Bronchial epithelial cell (primary cell): ENCODE results near the gene LYPD8. TPM values are rescaled to one million over a fixed set of nuclear protein-coding genes. Genes with fewer than 3 reads are reported as not detected.

Source experiments
- DNase-seq: peaks from one replicate; pipeline ENCODE4 v3.0.0-alpha.2; 2010; ENCODE audit warnings: low read depth
- FAIRE-seq: peaks from 2 replicates; lab custom pipeline; 2011; peaks lifted over from hg19 to GRCh38; lab: Jason Lieb, UNC
- H3K27me3 ChIP-seq: 2 replicates; pipeline ENCODE4 v1.5.1; 2011; ENCODE audit warnings: low read length; ENCODE audit not compliant: control insufficient read depth, insufficient read depth
- H3K36me3 ChIP-seq: 2 replicates; pipeline ENCODE4 v1.5.1; 2011; ENCODE audit warnings: low read length; ENCODE audit not compliant: control insufficient read depth, insufficient read depth
- H3K4me3 ChIP-seq: 2 replicates; pipeline ENCODE4 v1.5.1; 2011; ENCODE audit warnings: mild to moderate bottlenecking, low read depth, low read length, control low read depth
- CTCF ChIP-seq: IDR thresholded peaks from 2 replicates; pipeline ENCODE4 v1.5.1; 2011; ENCODE audit warnings: mild to moderate bottlenecking, moderate library complexity, low read length, control low read depth, inconsistent platforms; ENCODE audit not compliant: insufficient read depth, severe bottlenecking
- total RNA-seq: library from RNA; depleted of rRNA; stranded (reverse); fragments of >200 nt; gene quantifications from 2 replicates; pipeline ENCODE4 v1.2.1, GENCODE V29; 2014

Gene LYPD8
- total RNA-seq, 1 donor from 2014 or later = not detected

GRCh38 chr1:248787430-248787829, 31.9 kb upstream of the LYPD8 start:
- H3K27me3 ChIP-seq = no peaks in the 10 kb centered on the region
- FAIRE-seq = no peak
- H3K4me3 ChIP-seq = no peak overlapping the region
- TF ChIP-seq CTCF = no peak
- no peaks in the 10 kb centered on the region for H3K36me3 ChIP-seq
- no peak for DNase-seq

- no peaks in the 10 kb centered on the region for H3K27me3 ChIP-seq
- no peak for FAIRE-seq
- no peak for DNase-seq
- no peak overlapping the region for H3K4me3 ChIP-seq
- H3K36me3 ChIP-seq = no peaks in the 10 kb centered on the region
- no peak for TF ChIP-seq CTCF
Observed at GRCh38 chr1:248786156-248786555, 30.6 kb upstream of the LYPD8 start.

- Histone ChIP-seq H3K36me3 (no peaks in the 10 kb centered on the region), H3K27me3 (no peaks in the 10 kb centered on the region), H3K4me3 (no peak overlapping the region)
- DNase-seq (no peak), FAIRE-seq (no peak)
- no peak for TF ChIP-seq CTCF
Observed at GRCh38 chr1:248783367-248783766, 27.8 kb upstream of the LYPD8 start.

- no peak overlapping the region for H3K4me3 ChIP-seq
- no peaks in the 10 kb centered on the region for H3K27me3 ChIP-seq
- FAIRE-seq (peak; percentile 13), DNase-seq (no peak)
- TF ChIP-seq CTCF = no peak
- no peaks in the 10 kb centered on the region for H3K36me3 ChIP-seq
Observed at GRCh38 chr1:248782416-248783141, 27.0 kb upstream of the LYPD8 start.

- no peaks in the 10 kb centered on the region for H3K27me3 ChIP-seq
- no peak for TF ChIP-seq CTCF
- no peak for FAIRE-seq
- H3K4me3 ChIP-seq = no peak overlapping the region
- DNase-seq = no peak
- H3K36me3 ChIP-seq = no peaks in the 10 kb centered on the region
Observed at GRCh38 chr1:248779350-248779749, 23.8 kb upstream of the LYPD8 start.

- DNase-seq (no peak), FAIRE-seq (no peak)
- TF ChIP-seq CTCF = no peak
- no peaks in the 10 kb centered on the region for H3K27me3 ChIP-seq
- no peak overlapping the region for H3K4me3 ChIP-seq
- H3K36me3 ChIP-seq = no peaks in the 10 kb centered on the region
Observed at GRCh38 chr1:248778906-248779305, 23.3 kb upstream of the LYPD8 start.
